Endothelial cell of umbilical vein (primary cell): ENCODE data around the gene RAB8B.

Experiments used
- POLR2A ChIP-seq: IDR thresholded peaks from 2 replicates; pipeline ENCODE4 v1.6.1; 2012; ENCODE audit warnings: low read depth, mild to moderate bottlenecking, control low read depth, low read length
- TF ChIP-seq, protein P1 (sequence below), 2 donors: IDR thresholded peaks; 1 replicate in 1 of 2; 2 replicates in 1 of 2; pipeline ENCODE4 v1.5.1; 2011; ENCODE audit warnings: low read length in 2 of 2, mild to moderate bottlenecking in 2 of 2, moderate library complexity in 2 of 2, control low read depth in 1 of 2, inconsistent platforms in 1 of 2, low read depth in 1 of 2; ENCODE audit not compliant: insufficient read depth in 1 of 2; ENCODE audit errors: extremely low read depth in 1 of 2

DNA sequence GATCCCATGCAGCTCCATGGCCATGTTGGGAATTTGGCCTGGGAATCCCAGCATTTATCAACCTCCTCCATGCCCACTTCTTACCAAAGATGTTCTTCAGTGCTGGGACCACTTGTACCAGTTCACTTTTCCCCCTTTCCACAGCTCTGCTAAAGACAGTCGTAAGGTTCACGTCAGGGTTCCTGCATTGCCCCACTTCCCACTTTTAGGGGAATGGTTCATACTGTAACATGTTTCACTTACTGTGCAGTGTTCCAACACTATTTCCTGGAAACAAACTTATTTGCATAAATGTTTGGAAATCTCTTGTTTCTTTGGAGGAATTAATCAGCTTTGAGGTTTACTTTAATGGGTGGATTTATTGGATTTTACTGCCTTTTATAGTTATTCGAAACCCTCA, 105.0 kb downstream of the RAB8B start:
- TF ChIP-seq, protein P1, sequence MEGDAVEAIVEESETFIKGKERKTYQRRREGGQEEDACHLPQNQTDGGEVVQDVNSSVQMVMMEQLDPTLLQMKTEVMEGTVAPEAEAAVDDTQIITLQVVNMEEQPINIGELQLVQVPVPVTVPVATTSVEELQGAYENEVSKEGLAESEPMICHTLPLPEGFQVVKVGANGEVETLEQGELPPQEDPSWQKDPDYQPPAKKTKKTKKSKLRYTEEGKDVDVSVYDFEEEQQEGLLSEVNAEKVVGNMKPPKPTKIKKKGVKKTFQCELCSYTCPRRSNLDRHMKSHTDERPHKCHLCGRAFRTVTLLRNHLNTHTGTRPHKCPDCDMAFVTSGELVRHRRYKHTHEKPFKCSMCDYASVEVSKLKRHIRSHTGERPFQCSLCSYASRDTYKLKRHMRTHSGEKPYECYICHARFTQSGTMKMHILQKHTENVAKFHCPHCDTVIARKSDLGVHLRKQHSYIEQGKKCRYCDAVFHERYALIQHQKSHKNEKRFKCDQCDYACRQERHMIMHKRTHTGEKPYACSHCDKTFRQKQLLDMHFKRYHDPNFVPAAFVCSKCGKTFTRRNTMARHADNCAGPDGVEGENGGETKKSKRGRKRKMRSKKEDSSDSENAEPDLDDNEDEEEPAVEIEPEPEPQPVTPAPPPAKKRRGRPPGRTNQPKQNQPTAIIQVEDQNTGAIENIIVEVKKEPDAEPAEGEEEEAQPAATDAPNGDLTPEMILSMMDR (IDR thresholded peaks at IDR 0.05; ENCODE audit: extremely low read depth in 1 of 2, insufficient read depth in 1 of 2, low read depth in 1 of 2, low read length in 2 of 2): no peak
- no peak for TF ChIP-seq POLR2A
